ENCODE measurements around the gene TEFM. TPM values are rescaled to one million over a fixed set of nuclear protein-coding genes. Genes with fewer than 3 reads are reported as not detected.

TEFM gene
- total and polyA plus RNA-seq, 2 donors (not counting 3 experiments of a cell fraction or from before 2014, with no cell fraction given): 4.8 to 12.7 TPM

DNA sequence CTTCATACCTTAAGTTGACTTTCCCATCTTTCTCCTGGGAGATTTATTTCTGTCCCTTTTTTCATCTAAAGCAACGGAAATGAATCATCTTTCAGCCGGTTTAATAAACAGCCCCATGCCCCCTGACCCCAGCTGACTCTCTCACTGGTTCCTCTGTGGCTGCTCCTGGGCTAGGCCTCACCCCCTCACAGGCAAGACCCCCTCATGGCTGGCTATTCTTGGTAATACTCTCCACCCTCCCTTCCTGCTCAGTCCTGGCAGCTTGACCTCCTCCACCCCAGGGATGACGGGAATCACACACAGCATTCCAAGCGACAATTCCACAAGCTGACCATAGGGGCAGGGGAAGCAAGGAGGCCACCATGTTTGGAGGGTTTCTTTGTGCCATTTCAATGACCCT, 14.2 kb upstream of the TEFM start:
- H3K9me3 ChIP-seq (replicated peaks; ENCODE audit: control insufficient read depth, insufficient read depth, low read length): no peaks in the 10 kb centered on the region
- H3K27me3 ChIP-seq (ENCODE audit: control insufficient read depth in 2 of 2, insufficient read depth in 2 of 2, low read length in 2 of 2): peaks cover 10 to 20% of the 10 kb centered on the region in 2 experiments
- DNase-seq (ENCODE audit: low read depth, low spot score) (peak; percentile 57), FAIRE-seq (peak; percentile 76)
- peak overlapping the region; percentile 19 for H3K27ac ChIP-seq (ENCODE audit: insufficient read depth, low read depth, low read length)
- H3K9ac ChIP-seq (replicated peaks; ENCODE audit: extremely low read depth, insufficient read depth, low read length): no peak overlapping the region
- peaks cover 19% of the 10 kb centered on the region for H3K4me1 ChIP-seq (ENCODE audit: control insufficient read depth, extremely low read depth, insufficient read depth, low read length)
- no peaks in the 10 kb centered on the region for H3K79me2 ChIP-seq (ENCODE audit: control insufficient read depth, insufficient read depth, low read length)
- H3K9me1 ChIP-seq (replicated peaks; ENCODE audit: control insufficient read depth, extremely low read depth, insufficient read depth, low read length): no peaks in the 10 kb centered on the region
- no TSS peak for BruUV-seq (replicated peaks)
- TF ChIP-seq, protein P1, sequence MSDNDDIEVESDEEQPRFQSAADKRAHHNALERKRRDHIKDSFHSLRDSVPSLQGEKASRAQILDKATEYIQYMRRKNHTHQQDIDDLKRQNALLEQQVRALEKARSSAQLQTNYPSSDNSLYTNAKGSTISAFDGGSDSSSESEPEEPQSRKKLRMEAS (IDR thresholded peaks at IDR 0.05; ENCODE audit: insufficient read depth, insufficient read length): no peak
- TF ChIP-seq FOS (IDR thresholded peaks at IDR 0.05; ENCODE audit: borderline replicate concordance, insufficient read depth, low read length): peak; percentile 65
- peak; percentile 33 for TF ChIP-seq JUN (IDR thresholded peaks at IDR 0.05; ENCODE audit: borderline replicate concordance, insufficient read depth, insufficient read length, low read depth)
- peak overlapping the region; percentile 63 for H2AFZ ChIP-seq (ENCODE audit: low read depth, low read length)
- CTCF ChIA-PET: no interaction called here
- dilution Hi-C loops (cut with MboI; ENCODE audit: extremely low pct_ligation_motif_present, low sequenced_read_pairs): no loop called here
- H3K4me2 ChIP-seq (ENCODE audit: insufficient read depth, low read length): no peak overlapping the region
- intact Hi-C loops (cut with micrococcal nuclease): no loop called here
- no peaks in the 10 kb centered on the region for H3K36me3 ChIP-seq (ENCODE audit: control insufficient read depth in 2 of 2, extremely low read depth in 1 of 2, insufficient read depth in 2 of 2, low read length in 2 of 2)
- H4K20me1 ChIP-seq (replicated peaks; ENCODE audit: control insufficient read depth, extremely low read depth, insufficient read depth, low read length): no peaks in the 10 kb centered on the region
- POLR2A ChIA-PET: no interaction called here
- H3K4me3 ChIP-seq (replicated peaks in 1 of 3; ENCODE audit: insufficient read depth in 1 of 3, low read depth in 1 of 3, low read length in 3 of 3): no peak overlapping the region

DNA sequence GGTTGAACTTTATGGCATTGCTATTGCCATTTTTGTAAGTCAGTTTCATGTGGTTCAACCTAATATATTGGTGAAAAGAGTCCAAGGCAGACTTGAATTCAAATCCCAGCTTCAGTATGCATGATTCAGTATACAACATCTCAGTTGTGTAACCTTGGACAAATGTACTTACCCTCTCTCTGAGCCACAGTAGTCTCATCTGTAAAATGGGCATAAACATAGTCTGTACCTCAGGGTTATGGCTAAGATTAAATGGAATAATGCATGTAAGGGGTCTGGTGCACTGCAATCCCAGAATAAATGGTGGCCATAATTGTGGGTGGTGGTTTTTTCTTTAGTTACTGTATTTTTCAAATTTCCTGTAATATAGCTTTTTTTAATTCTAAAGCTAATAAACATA, 11.0 kb upstream of the TEFM start:
- Histone ChIP-seq H3K9me3 (replicated peaks; ENCODE audit: control insufficient read depth, insufficient read depth, low read length) (no peaks in the 10 kb centered on the region), H3K4me1 (ENCODE audit: control insufficient read depth, extremely low read depth, insufficient read depth, low read length) (peaks cover 13% of the 10 kb centered on the region), H3K9ac (replicated peaks; ENCODE audit: extremely low read depth, insufficient read depth, low read length) (no peak overlapping the region), H3K4me2 (ENCODE audit: insufficient read depth, low read length) (no peak overlapping the region), H3K27me3 (ENCODE audit: control insufficient read depth in 2 of 2, insufficient read depth in 2 of 2, low read length in 2 of 2) (peaks cover 0 to 2% of the 10 kb centered on the region in 2 experiments), H4K20me1 (replicated peaks; ENCODE audit: control insufficient read depth, extremely low read depth, insufficient read depth, low read length) (no peaks in the 10 kb centered on the region), H3K4me3 (replicated peaks in 1 of 3; ENCODE audit: insufficient read depth in 1 of 3, low read depth in 1 of 3, low read length in 3 of 3) (no peak overlapping the region), H3K36me3 (ENCODE audit: control insufficient read depth in 2 of 2, extremely low read depth in 1 of 2, insufficient read depth in 2 of 2, low read length in 2 of 2) (no peaks in the 10 kb centered on the region), H3K79me2 (ENCODE audit: control insufficient read depth, insufficient read depth, low read length) (no peaks in the 10 kb centered on the region), H2AFZ (ENCODE audit: low read depth, low read length) (no peak overlapping the region), H3K9me1 (replicated peaks; ENCODE audit: control insufficient read depth, extremely low read depth, insufficient read depth, low read length) (no peaks in the 10 kb centered on the region), H3K27ac (ENCODE audit: insufficient read depth, low read depth, low read length) (no peak overlapping the region)
- dilution Hi-C loops (cut with MboI; ENCODE audit: extremely low pct_ligation_motif_present, low sequenced_read_pairs): no loop called here
- TF ChIP-seq, protein P1 (IDR thresholded peaks at IDR 0.05; ENCODE audit: insufficient read depth, insufficient read length): no peak
- TF ChIP-seq JUN (IDR thresholded peaks at IDR 0.05; ENCODE audit: borderline replicate concordance, insufficient read depth, insufficient read length, low read depth) (no peak), FOS (IDR thresholded peaks at IDR 0.05; ENCODE audit: borderline replicate concordance, insufficient read depth, low read length) (no peak), POLR2A (IDR thresholded peaks at IDR 0.05; ENCODE audit: low read depth, low read length) (no peak), EZH2 (IDR thresholded peaks at IDR 0.05; ENCODE audit: borderline replicate concordance, low read depth, low read length, severe bottlenecking) (no peak), GATA2 (IDR thresholded peaks at IDR 0.05; ENCODE audit: insufficient read depth, insufficient read length, low read depth, low read length) (no peak), POLR2AphosphoS5 (IDR thresholded peaks at IDR 0.05; ENCODE audit: insufficient read depth, low read depth, low read length) (no peak), MYC (IDR thresholded peaks at IDR 0.05; ENCODE audit: low read depth, low read length) (no peak)
- TF ChIP-seq, protein P2, sequence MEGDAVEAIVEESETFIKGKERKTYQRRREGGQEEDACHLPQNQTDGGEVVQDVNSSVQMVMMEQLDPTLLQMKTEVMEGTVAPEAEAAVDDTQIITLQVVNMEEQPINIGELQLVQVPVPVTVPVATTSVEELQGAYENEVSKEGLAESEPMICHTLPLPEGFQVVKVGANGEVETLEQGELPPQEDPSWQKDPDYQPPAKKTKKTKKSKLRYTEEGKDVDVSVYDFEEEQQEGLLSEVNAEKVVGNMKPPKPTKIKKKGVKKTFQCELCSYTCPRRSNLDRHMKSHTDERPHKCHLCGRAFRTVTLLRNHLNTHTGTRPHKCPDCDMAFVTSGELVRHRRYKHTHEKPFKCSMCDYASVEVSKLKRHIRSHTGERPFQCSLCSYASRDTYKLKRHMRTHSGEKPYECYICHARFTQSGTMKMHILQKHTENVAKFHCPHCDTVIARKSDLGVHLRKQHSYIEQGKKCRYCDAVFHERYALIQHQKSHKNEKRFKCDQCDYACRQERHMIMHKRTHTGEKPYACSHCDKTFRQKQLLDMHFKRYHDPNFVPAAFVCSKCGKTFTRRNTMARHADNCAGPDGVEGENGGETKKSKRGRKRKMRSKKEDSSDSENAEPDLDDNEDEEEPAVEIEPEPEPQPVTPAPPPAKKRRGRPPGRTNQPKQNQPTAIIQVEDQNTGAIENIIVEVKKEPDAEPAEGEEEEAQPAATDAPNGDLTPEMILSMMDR (IDR thresholded peaks at IDR 0.05; ENCODE audit: extremely low read depth in 1 of 2, insufficient read depth in 1 of 2, low read depth in 1 of 2, low read length in 2 of 2): no peak
- DNase-seq (ENCODE audit: low read depth, low spot score): no peak
- intact Hi-C loops (cut with micrococcal nuclease): no loop called here
- POLR2A ChIA-PET: interaction anchor here (0.6 kb wide), 1 partner anchor 634 kb away, joined by 4 read pairs; no protein-coding TSS in a partner anchor
- no TSS peak for BruUV-seq (replicated peaks)
- FAIRE-seq: no peak
- CTCF ChIA-PET: interaction anchor here (0.7 kb wide), 1 partner anchor 48 kb away, joined by 3 read pairs; no protein-coding TSS in a partner anchor

Measured in endothelial cell of umbilical vein (primary cell).